ENCODE results near the gene ABCD1. TPM values are rescaled to one million over a fixed set of nuclear protein-coding genes. Genes with fewer than 3 reads are reported as not detected.
"Not testable (repeated sequence)": the region's sequence is repeated elsewhere in the genome, so short reads cannot be mapped to it uniquely, and the experiment has no call there.

Gene ABCD1
- total RNA-seq (2014; rRNA removed; shearing (Covaris generic)), result 28.2 and 31.6 TPM in 2 replicates

GRCh38 chrX:153724252-153725038, at the start of gene ABCD1, which contains the start of gene BCAP31:
Gene ABCD1 (plus strand): TSS chrX:153724856. CDS start chrX:153725267, 411 bp downstream.
Gene BCAP31 (minus strand): TSS chrX:153724387. CDS start chrX:153723244, 1,143 bp downstream.
- DNase-seq (ENCODE audit: low spot score), result peak; percentile 93

GRCh38 chrX:153681175-153681574, 43.5 kb upstream of the ABCD1 start:
- no peak for DNase-seq (ENCODE audit: low spot score)

- DNase-seq (ENCODE audit: low spot score), result not testable (repeated sequence)
Observed at GRCh38 chrX:153683486-153683885, 41.2 kb upstream of the ABCD1 start.

GRCh38 chrX:153684467-153685155, 40.0 kb upstream of the ABCD1 start:
- DNase-seq (ENCODE audit: low spot score), result no peak

- DNase-seq (ENCODE audit: low spot score), result no peak
Observed at GRCh38 chrX:153685156-153685536, 39.5 kb upstream of the ABCD1 start.

GRCh38 chrX:153685751-153686696, 38.6 kb upstream of the ABCD1 start:
- no peak for DNase-seq (ENCODE audit: low spot score)

- DNase-seq (ENCODE audit: low spot score), result no peak
Observed at GRCh38 chrX:153686711-153687110, 37.9 kb upstream of the ABCD1 start.

- DNase-seq (ENCODE audit: low spot score), result peak; percentile 61
Observed at GRCh38 chrX:153687121-153688039, 37.3 kb upstream of the ABCD1 start, which contains the start of gene SLC6A8. Gene SLC6A8 (plus strand): TSS chrX:153687926. CDS start chrX:153688575, 649 bp downstream.

- DNase-seq (ENCODE audit: low spot score), result no peak
Observed at GRCh38 chrX:153688071-153688470, 36.6 kb upstream of the ABCD1 start.

GRCh38 chrX:153688506-153688905, 36.1 kb upstream of the ABCD1 start:
- no peak for DNase-seq (ENCODE audit: low spot score)

- DNase-seq (ENCODE audit: low spot score), result peak; percentile 69
Observed at GRCh38 chrX:153688911-153689590, 35.6 kb upstream of the ABCD1 start.

- DNase-seq (ENCODE audit: low spot score), result peak; percentile 62
Observed at GRCh38 chrX:153689654-153690465, 34.8 kb upstream of the ABCD1 start.

GRCh38 chrX:153690466-153690865, 34.2 kb upstream of the ABCD1 start:
- DNase-seq (ENCODE audit: low spot score), result no peak

GRCh38 chrX:153691032-153691827, 33.4 kb upstream of the ABCD1 start:
- not testable (repeated sequence) for DNase-seq (ENCODE audit: low spot score)

GRCh38 chrX:153692003-153692402, 32.7 kb upstream of the ABCD1 start:
- DNase-seq (ENCODE audit: low spot score), result no peak

- no peak for DNase-seq (ENCODE audit: low spot score)
Observed at GRCh38 chrX:153692611-153693156, 32.0 kb upstream of the ABCD1 start.

- DNase-seq (ENCODE audit: low spot score), result no peak
Observed at GRCh38 chrX:153693216-153694086, 31.2 kb upstream of the ABCD1 start.

Data from HT-29 (cell line).